PFSK-1 (cell line): ENCODE data around the gene SNAI1.

ENCODE experiments used
- POLR2AphosphoS5 ChIP-seq: IDR thresholded peaks from 2 replicates; pipeline ENCODE4 v1.6.1; 2012; ENCODE audit warnings: low read depth, mild to moderate bottlenecking, control low read depth, low read length, moderate library complexity
- SIN3A ChIP-seq: IDR thresholded peaks from 2 replicates; pipeline ENCODE4 v1.6.1; 2012; ENCODE audit warnings: mild to moderate bottlenecking, low read length, moderate library complexity, borderline replicate concordance; ENCODE audit not compliant: insufficient read depth
- TAF1 ChIP-seq: IDR thresholded peaks from 2 replicates; pipeline ENCODE4 v1.6.1; 2012; ENCODE audit warnings: low read length, control low read depth, borderline replicate concordance; ENCODE audit not compliant: insufficient read depth
- TF ChIP-seq, protein P1 (sequence below), 2 experiments: IDR thresholded peaks; 2 replicates each; pipeline versions ENCODE4 v1.6.1 to v1.8.0; 2011 to 2012; ENCODE audit warnings: low read depth in 2 of 2, low read length in 2 of 2, control low read depth in 1 of 2, inconsistent platforms in 1 of 2, mild to moderate bottlenecking in 1 of 2, moderate library complexity in 1 of 2; ENCODE audit not compliant: insufficient read depth in 1 of 2

GRCh38 chr20:49970498-49970897 lies 12.3 kb upstream of the SNAI1 start:
- TF ChIP-seq SIN3A, result no peak
- no peak for TF ChIP-seq TAF1
- no peak for TF ChIP-seq POLR2AphosphoS5
- TF ChIP-seq, protein P1, sequence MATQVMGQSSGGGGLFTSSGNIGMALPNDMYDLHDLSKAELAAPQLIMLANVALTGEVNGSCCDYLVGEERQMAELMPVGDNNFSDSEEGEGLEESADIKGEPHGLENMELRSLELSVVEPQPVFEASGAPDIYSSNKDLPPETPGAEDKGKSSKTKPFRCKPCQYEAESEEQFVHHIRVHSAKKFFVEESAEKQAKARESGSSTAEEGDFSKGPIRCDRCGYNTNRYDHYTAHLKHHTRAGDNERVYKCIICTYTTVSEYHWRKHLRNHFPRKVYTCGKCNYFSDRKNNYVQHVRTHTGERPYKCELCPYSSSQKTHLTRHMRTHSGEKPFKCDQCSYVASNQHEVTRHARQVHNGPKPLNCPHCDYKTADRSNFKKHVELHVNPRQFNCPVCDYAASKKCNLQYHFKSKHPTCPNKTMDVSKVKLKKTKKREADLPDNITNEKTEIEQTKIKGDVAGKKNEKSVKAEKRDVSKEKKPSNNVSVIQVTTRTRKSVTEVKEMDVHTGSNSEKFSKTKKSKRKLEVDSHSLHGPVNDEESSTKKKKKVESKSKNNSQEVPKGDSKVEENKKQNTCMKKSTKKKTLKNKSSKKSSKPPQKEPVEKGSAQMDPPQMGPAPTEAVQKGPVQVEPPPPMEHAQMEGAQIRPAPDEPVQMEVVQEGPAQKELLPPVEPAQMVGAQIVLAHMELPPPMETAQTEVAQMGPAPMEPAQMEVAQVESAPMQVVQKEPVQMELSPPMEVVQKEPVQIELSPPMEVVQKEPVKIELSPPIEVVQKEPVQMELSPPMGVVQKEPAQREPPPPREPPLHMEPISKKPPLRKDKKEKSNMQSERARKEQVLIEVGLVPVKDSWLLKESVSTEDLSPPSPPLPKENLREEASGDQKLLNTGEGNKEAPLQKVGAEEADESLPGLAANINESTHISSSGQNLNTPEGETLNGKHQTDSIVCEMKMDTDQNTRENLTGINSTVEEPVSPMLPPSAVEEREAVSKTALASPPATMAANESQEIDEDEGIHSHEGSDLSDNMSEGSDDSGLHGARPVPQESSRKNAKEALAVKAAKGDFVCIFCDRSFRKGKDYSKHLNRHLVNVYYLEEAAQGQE (IDR thresholded peaks at IDR 0.05; ENCODE audit: insufficient read depth in 1 of 2, low read depth in 2 of 2, low read length in 2 of 2), result no peak
